Left ventricle myocardium inferior (tissue), 1 donor: Measurements from ENCODE around the gene LYRM7. TPM values are rescaled to one million over a fixed set of nuclear protein-coding genes. Genes with fewer than 3 reads are reported as not detected.

Experiments used
- DNase-seq: peaks from one replicate; pipeline ENCODE4 v3.0.0-alpha.2; 2020
- H3K27ac ChIP-seq: fragments of 200-600 bp; replicated peaks from 2 replicates; pipeline ENCODE4 v1.8.0; 2021
- H3K27me3 ChIP-seq: fragments of 200-600 bp; 2 replicates; pipeline ENCODE4 v1.8.0; 2021; ENCODE audit warnings: low read depth
- H3K36me3 ChIP-seq: fragments of 200-600 bp; 2 replicates; pipeline ENCODE4 v1.8.0; 2021
- H3K4me1 ChIP-seq: fragments of 200-600 bp; 2 replicates; pipeline ENCODE4 v1.8.0; 2021
- H3K4me3 ChIP-seq: fragments of 200-600 bp; 2 replicates; pipeline ENCODE4 v1.8.0; 2021; ENCODE audit warnings: mild to moderate bottlenecking, moderate library complexity
- H3K9me3 ChIP-seq: fragments of 200-600 bp; replicated peaks from 2 replicates; pipeline ENCODE4 v1.8.0; 2021
- CTCF ChIP-seq: fragments of 200-600 bp; IDR thresholded peaks from 2 replicates; pipeline ENCODE4 v1.8.0; 2021; ENCODE audit warnings: antibody characterized with exemption, mild to moderate bottlenecking, borderline replicate concordance
- intact Hi-C: fragments of 100-400 bp; cut with micrococcal nuclease; formaldehyde crosslinking; loops from one replicate; pipeline ENCODE4 v1.11.0; 2022
- total RNA-seq: library from RNA; stranded (reverse); fragmentation: NEBNext Ultra II Directional; extraction: Animal tissue kit (Norgen Biotek cat#: 25700); gene quantifications from one replicate; pipeline ENCODE4 v1.2.1, GENCODE V29; 2021
- donor health status: DM: no; HTN: yes; CAD: no; lungs with severe emphysema.

The LYRM7 gene
- total RNA-seq, 1 donor from 2014 or later, result 33.0 TPM

- Histone ChIP-seq H3K36me3 (no peaks in the 10 kb centered on the region), H3K27ac (no peak overlapping the region), H3K4me1 (no peaks in the 10 kb centered on the region), H3K4me3 (no peak overlapping the region), H3K9me3 (no peaks in the 10 kb centered on the region), H3K27me3 (no peaks in the 10 kb centered on the region)
- no peak for DNase-seq
- intact Hi-C loops, result no loop called here
- no peak for TF ChIP-seq CTCF
These were observed 57.9 kb downstream of the LYRM7 start for GRCh38 chr5:131228646-131229045.

GRCh38 chr5:131229623-131230022, 58.9 kb downstream of the LYRM7 start:
- no peak for TF ChIP-seq CTCF
- H3K4me1 ChIP-seq, result no peaks in the 10 kb centered on the region
- H3K4me3 ChIP-seq, result no peak overlapping the region
- intact Hi-C loops, result no loop called here
- H3K36me3 ChIP-seq, result no peaks in the 10 kb centered on the region
- H3K27ac ChIP-seq, result no peak overlapping the region
- no peaks in the 10 kb centered on the region for H3K27me3 ChIP-seq
- DNase-seq, result no peak
- H3K9me3 ChIP-seq, result no peaks in the 10 kb centered on the region

GRCh38 chr5:131230406-131230805, 59.7 kb downstream of the LYRM7 start:
- H3K36me3 ChIP-seq, result no peaks in the 10 kb centered on the region
- H3K9me3 ChIP-seq, result no peaks in the 10 kb centered on the region
- intact Hi-C loops, result no loop called here
- H3K27ac ChIP-seq, result no peak overlapping the region
- TF ChIP-seq CTCF, result no peak
- no peak overlapping the region for H3K4me3 ChIP-seq
- H3K4me1 ChIP-seq, result no peaks in the 10 kb centered on the region
- H3K27me3 ChIP-seq, result no peaks in the 10 kb centered on the region
- DNase-seq, result no peak

- no peak overlapping the region for H3K4me3 ChIP-seq
- no peaks in the 10 kb centered on the region for H3K9me3 ChIP-seq
- no peaks in the 10 kb centered on the region for H3K4me1 ChIP-seq
- H3K36me3 ChIP-seq, result no peaks in the 10 kb centered on the region
- DNase-seq, result no peak
- no peak overlapping the region for H3K27ac ChIP-seq
- intact Hi-C loops, result no loop called here
- TF ChIP-seq CTCF, result no peak
- H3K27me3 ChIP-seq, result no peaks in the 10 kb centered on the region
These were observed 68.9 kb downstream of the LYRM7 start for GRCh38 chr5:131239686-131240085.

GRCh38 chr5:131242728-131243255, 72.0 kb downstream of the LYRM7 start:
- Histone ChIP-seq H3K4me1 (no peaks in the 10 kb centered on the region), H3K9me3 (peaks cover 17% of the 10 kb centered on the region), H3K4me3 (no peak overlapping the region), H3K36me3 (no peaks in the 10 kb centered on the region), H3K27ac (no peak overlapping the region), H3K27me3 (no peaks in the 10 kb centered on the region)
- intact Hi-C loops, result no loop called here
- DNase-seq, result no peak
- TF ChIP-seq CTCF, result no peak
